ENCODE measurements around the gene CPNE5. TPM values are rescaled to one million over a fixed set of nuclear protein-coding genes. Genes with fewer than 3 reads are reported as not detected.

CPNE5 gene
- total and polyA plus RNA-seq, 2 of the 4 experiments (the other 2 are of a cell fraction), result 0.07 TPM; not detected in 1

DNA sequence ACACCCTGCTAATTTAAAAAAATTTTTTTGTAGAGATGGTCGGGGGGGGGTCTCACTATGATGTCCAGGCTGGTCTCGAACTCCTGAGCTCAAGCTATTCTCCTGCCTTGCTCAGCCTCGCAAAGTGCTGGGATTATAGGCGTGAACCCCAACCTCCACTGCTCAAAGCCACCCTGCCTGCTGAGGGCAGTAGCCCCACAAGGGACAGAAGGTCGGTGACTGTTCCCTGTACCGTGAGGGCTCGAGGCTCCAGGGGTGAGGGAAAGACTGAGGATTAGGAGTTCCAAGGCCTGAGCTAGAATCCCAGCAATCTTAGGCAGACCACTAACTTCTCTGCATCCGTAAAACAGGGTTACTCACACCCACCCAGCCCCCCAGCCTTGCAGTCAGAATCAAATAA is 51.1 kb downstream of the CPNE5 start:
- Histone ChIP-seq H3K4ac (ENCODE audit: low read depth, low read length) (no peak overlapping the region), H3K4me3 (ENCODE audit: insufficient read depth, low read depth, low read length) (no peak overlapping the region), H3K23ac (ENCODE audit: low read depth, low read length) (no peak overlapping the region), H3K27ac (ENCODE audit: insufficient read depth, low read length) (no peak overlapping the region), H3K4me2 (ENCODE audit: low read depth, low read length) (no peak overlapping the region), H3K36me3 (ENCODE audit: control insufficient read depth, insufficient read depth, low read length) (no peaks in the 10 kb centered on the region), H4K91ac (ENCODE audit: insufficient read depth, low read depth, low read length) (no peak overlapping the region), H2AFZ (replicated peaks; ENCODE audit: low read length, poor library complexity) (no peak overlapping the region), H3K14ac (replicated peaks; ENCODE audit: low read depth, low read length) (no peak overlapping the region), H2AK5ac (ENCODE audit: low read depth, low read length) (no peak overlapping the region), H3K9me3 (ENCODE audit: control insufficient read depth, insufficient read depth, low read length) (no peaks in the 10 kb centered on the region), H3K56ac (ENCODE audit: extremely low read depth, insufficient read depth, low read length) (no peak overlapping the region), H2BK5ac (ENCODE audit: low read depth, low read length, poor library complexity, severe bottlenecking) (no peak overlapping the region), H3K4me1 (ENCODE audit: control insufficient read depth, insufficient read depth, low read length) (no peaks in the 10 kb centered on the region), H4K8ac (ENCODE audit: low read depth in 2 of 2, low read length in 2 of 2) (no peak overlapping the region), H2BK120ac (ENCODE audit: low read depth, low read length) (no peak overlapping the region), H2BK20ac (ENCODE audit: low read depth, low read length) (no peak overlapping the region), H3K79me1 (ENCODE audit: low read depth in 1 of 2, low read length in 2 of 2) (no peaks in the 10 kb centered on the region), H3K9me1 (ENCODE audit: insufficient read depth, low read length) (no peaks in the 10 kb centered on the region), H3K18ac (ENCODE audit: low read depth, low read length) (no peak overlapping the region), H2AK9ac (replicated peaks; ENCODE audit: low read depth, low read length, poor library complexity) (no peak overlapping the region), H3K9ac (ENCODE audit: low read depth, low read length) (no peak overlapping the region), H3K27me3 (ENCODE audit: control insufficient read depth, insufficient read depth, low read length) (peaks cover 43% of the 10 kb centered on the region), H4K5ac (ENCODE audit: low read depth, low read length) (no peak overlapping the region), H4K20me1 (ENCODE audit: insufficient read depth, low read length) (no peaks in the 10 kb centered on the region), H2BK15ac (ENCODE audit: low read depth, low read length) (no peak overlapping the region)
- in situ Hi-C loops (cut with MboI; ENCODE audit: low sequenced_read_pairs) (no loop called here), intact Hi-C loops (cut with micrococcal nuclease) (no loop called here), dilution Hi-C loops (cut with HindIII; ENCODE audit: low sequenced_read_pairs, unreplicated experiment) (no loop called here)
- WGBS, 2 experiments (ENCODE audit: extremely low coverage in 2 of 2, insufficient read length in 1 of 2), result 100% methylated on average over 1 of the region's 8 CpGs; no CpG with 5 or more reads in 1 of the 2 experiments
- ATAC-seq (ENCODE audit: low read depth) (no peak), DNase-seq (no peak)
- no peak for TF ChIP-seq SMC3 (IDR thresholded peaks at IDR 0.05; ENCODE audit: low read depth, low read length)
- TF ChIP-seq, protein P1, sequence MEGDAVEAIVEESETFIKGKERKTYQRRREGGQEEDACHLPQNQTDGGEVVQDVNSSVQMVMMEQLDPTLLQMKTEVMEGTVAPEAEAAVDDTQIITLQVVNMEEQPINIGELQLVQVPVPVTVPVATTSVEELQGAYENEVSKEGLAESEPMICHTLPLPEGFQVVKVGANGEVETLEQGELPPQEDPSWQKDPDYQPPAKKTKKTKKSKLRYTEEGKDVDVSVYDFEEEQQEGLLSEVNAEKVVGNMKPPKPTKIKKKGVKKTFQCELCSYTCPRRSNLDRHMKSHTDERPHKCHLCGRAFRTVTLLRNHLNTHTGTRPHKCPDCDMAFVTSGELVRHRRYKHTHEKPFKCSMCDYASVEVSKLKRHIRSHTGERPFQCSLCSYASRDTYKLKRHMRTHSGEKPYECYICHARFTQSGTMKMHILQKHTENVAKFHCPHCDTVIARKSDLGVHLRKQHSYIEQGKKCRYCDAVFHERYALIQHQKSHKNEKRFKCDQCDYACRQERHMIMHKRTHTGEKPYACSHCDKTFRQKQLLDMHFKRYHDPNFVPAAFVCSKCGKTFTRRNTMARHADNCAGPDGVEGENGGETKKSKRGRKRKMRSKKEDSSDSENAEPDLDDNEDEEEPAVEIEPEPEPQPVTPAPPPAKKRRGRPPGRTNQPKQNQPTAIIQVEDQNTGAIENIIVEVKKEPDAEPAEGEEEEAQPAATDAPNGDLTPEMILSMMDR (conservative IDR thresholded peaks at IDR 0.05; ENCODE audit: low read depth, low read length), result no peak
- no peak for TF ChIP-seq BHLHE40 (IDR thresholded peaks at IDR 0.05; ENCODE audit: low read depth, low read length)
- no peak for TF ChIP-seq MXI1 (IDR thresholded peaks at IDR 0.05; ENCODE audit: borderline replicate concordance, low read depth, low read length)
- TF ChIP-seq, protein P2, sequence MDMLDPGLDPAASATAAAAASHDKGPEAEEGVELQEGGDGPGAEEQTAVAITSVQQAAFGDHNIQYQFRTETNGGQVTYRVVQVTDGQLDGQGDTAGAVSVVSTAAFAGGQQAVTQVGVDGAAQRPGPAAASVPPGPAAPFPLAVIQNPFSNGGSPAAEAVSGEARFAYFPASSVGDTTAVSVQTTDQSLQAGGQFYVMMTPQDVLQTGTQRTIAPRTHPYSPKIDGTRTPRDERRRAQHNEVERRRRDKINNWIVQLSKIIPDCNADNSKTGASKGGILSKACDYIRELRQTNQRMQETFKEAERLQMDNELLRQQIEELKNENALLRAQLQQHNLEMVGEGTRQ (IDR thresholded peaks at IDR 0.05; ENCODE audit: low read depth, low read length), result no peak
- no peak for TF ChIP-seq FOS (IDR thresholded peaks at IDR 0.05; ENCODE audit: low read depth, low read length)
- TF ChIP-seq RCOR1 (IDR thresholded peaks at IDR 0.05; ENCODE audit: insufficient replicate concordance, low read length), result no peak
- TF ChIP-seq CEBPB (IDR thresholded peaks at IDR 0.05; ENCODE audit: low read depth, low read length), result no peak
- TF ChIP-seq RAD21 (IDR thresholded peaks at IDR 0.05; ENCODE audit: low read length), result no peak
- no peak for TF ChIP-seq MAZ (IDR thresholded peaks at IDR 0.05; ENCODE audit: borderline replicate concordance, low read depth, low read length)
- no peak for TF ChIP-seq POLR2A (IDR thresholded peaks at IDR 0.05; ENCODE audit: low read depth, low read length)
- TF ChIP-seq RFX5 (IDR thresholded peaks at IDR 0.05; ENCODE audit: low read depth, low read length), result no peak
- TF ChIP-seq, protein P3, sequence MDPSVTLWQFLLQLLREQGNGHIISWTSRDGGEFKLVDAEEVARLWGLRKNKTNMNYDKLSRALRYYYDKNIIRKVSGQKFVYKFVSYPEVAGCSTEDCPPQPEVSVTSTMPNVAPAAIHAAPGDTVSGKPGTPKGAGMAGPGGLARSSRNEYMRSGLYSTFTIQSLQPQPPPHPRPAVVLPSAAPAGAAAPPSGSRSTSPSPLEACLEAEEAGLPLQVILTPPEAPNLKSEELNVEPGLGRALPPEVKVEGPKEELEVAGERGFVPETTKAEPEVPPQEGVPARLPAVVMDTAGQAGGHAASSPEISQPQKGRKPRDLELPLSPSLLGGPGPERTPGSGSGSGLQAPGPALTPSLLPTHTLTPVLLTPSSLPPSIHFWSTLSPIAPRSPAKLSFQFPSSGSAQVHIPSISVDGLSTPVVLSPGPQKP (IDR thresholded peaks at IDR 0.05; ENCODE audit: borderline replicate concordance, low read depth, low read length), result no peak
- no peak for TF ChIP-seq MAFK (IDR thresholded peaks at IDR 0.05; ENCODE audit: low read depth, low read length)
- TF ChIP-seq NFE2L2 (IDR thresholded peaks at IDR 0.05; ENCODE audit: low read depth, low read length), result no peak
- no peak for TF ChIP-seq CHD1 (IDR thresholded peaks at IDR 0.05; ENCODE audit: low read depth, low read length)
- BruUV-seq (replicated peaks), result no TSS peak
- CTCF ChIA-PET, result no interaction called here
- POLR2A ChIA-PET (ENCODE audit: unreplicated experiment), result no interaction called here
